A673 (cell line): ENCODE results near the gene CHCHD6. TPM values are rescaled to one million over a fixed set of nuclear protein-coding genes. Genes with fewer than 3 reads are reported as not detected.

ENCODE experiments used
- BruUV-seq: library from RNA; stranded (reverse); fragments of 400-500 nt; replicated peaks from 2 replicates; lab custom pipeline; 2021; lab: Mats Ljungman, UMichigan
- CTCF ChIA-PET: fragments of 300-600 bp; sonication (Branson Sonifier 250); formaldehyde crosslinking; loops from one replicate; lab custom pipeline; 2022; ENCODE audit warnings: antibody characterized with exemption; lab: Charles Lee
- POLR2A ChIA-PET: fragments of 300-600 bp; sonication (Branson Sonifier 250); formaldehyde crosslinking; loops from one replicate; lab custom pipeline; 2022; ENCODE audit warnings: antibody characterized with exemption; ENCODE audit not compliant: low non-redundant PET; lab: Charles Lee
- DNase-seq: peaks from one replicate; pipeline ENCODE4 v3.0.0-alpha.2; 2015; ENCODE audit warnings: low spot score
- H3K27ac ChIP-seq: fragments of 200-600 bp; sonication (generic); 2 replicates; pipeline ENCODE4 v1.5.1; 2016; ENCODE audit warnings: mixed run types, low read depth, mild to moderate bottlenecking, mixed read lengths, antibody characterized with exemption, low read length; ENCODE audit not compliant: poor library complexity, severe bottlenecking
- H3K27me3 ChIP-seq: fragments of 200-600 bp; sonication (generic); replicated peaks from 2 replicates; pipeline ENCODE4 v1.6.1; 2017; ENCODE audit warnings: mixed run types, low read depth, mild to moderate bottlenecking, mixed read lengths, antibody characterized with exemption, low read length; ENCODE audit not compliant: insufficient read depth, poor library complexity
- H3K36me3 ChIP-seq: fragments of 200-600 bp; sonication (generic); 2 replicates; pipeline ENCODE4 v1.6.1; 2016; ENCODE audit warnings: mixed run types, mild to moderate bottlenecking, mixed read lengths, antibody characterized with exemption, low read length; ENCODE audit not compliant: insufficient read depth, poor library complexity, severe bottlenecking
- H3K4me1 ChIP-seq: fragments of 200-600 bp; sonication (generic); 2 replicates; pipeline ENCODE4 v1.6.1; 2017; ENCODE audit warnings: mixed run types, mild to moderate bottlenecking, mixed read lengths, antibody characterized with exemption, low read length; ENCODE audit not compliant: insufficient read depth, poor library complexity, severe bottlenecking
- H3K4me3 ChIP-seq: fragments of 200-600 bp; sonication (generic); 2 replicates; pipeline ENCODE4 v1.5.1; 2016; ENCODE audit warnings: low read depth, mixed run types, mild to moderate bottlenecking, mixed read lengths, low read length; ENCODE audit not compliant: poor library complexity, severe bottlenecking
- H3K9me3 ChIP-seq: fragments of 200-600 bp; sonication (generic); 2 replicates; pipeline ENCODE4 v1.6.1; 2016; ENCODE audit warnings: mixed run types, low read depth, mild to moderate bottlenecking, mixed read lengths, antibody characterized with exemption, low read length; ENCODE audit not compliant: poor library complexity, severe bottlenecking
- EZH2 ChIP-seq: fragments of 200-600 bp; sonication (generic); IDR thresholded peaks from 2 replicates; pipeline ENCODE4 v1.6.1; 2017; ENCODE audit warnings: borderline replicate concordance, low read depth, mild to moderate bottlenecking, mixed read lengths, antibody characterized with exemption, low read length; ENCODE audit not compliant: poor library complexity, severe bottlenecking
- intact Hi-C: fragments of 100-400 bp; cut with micrococcal nuclease; formaldehyde crosslinking; loops from one replicate; pipeline ENCODE4 v1.10.0; 2022; ENCODE audit not compliant: unreplicated experiment
- total RNA-seq: library from RNA; stranded (reverse); gene quantifications from 2 replicates; pipeline ENCODE4 v1.2.3, GENCODE V29; 2021
- TF ChIP-seq, protein P1 (sequence below): fragments of 300-800, 200-600 bp; sonication (generic); conservative IDR thresholded peaks from 2 replicates; pipeline ENCODE4 v1.5.1; 2017; ENCODE audit warnings: low read depth, mild to moderate bottlenecking, antibody characterized with exemption, low read length, moderate library complexity, mixed read lengths

Gene CHCHD6
- total RNA-seq, 1 experiment from 2014 or later: 23.3 TPM

- DNase-seq: no peak
- Histone ChIP-seq H3K4me1 (no peaks in the 10 kb centered on the region), H3K36me3 (no peaks in the 10 kb centered on the region), H3K4me3 (no peak overlapping the region), H3K9me3 (no peaks in the 10 kb centered on the region), H3K27ac (no peak overlapping the region), H3K27me3 (peaks cover 16% of the 10 kb centered on the region)
- no peak for TF ChIP-seq EZH2
- TF ChIP-seq, protein P1, sequence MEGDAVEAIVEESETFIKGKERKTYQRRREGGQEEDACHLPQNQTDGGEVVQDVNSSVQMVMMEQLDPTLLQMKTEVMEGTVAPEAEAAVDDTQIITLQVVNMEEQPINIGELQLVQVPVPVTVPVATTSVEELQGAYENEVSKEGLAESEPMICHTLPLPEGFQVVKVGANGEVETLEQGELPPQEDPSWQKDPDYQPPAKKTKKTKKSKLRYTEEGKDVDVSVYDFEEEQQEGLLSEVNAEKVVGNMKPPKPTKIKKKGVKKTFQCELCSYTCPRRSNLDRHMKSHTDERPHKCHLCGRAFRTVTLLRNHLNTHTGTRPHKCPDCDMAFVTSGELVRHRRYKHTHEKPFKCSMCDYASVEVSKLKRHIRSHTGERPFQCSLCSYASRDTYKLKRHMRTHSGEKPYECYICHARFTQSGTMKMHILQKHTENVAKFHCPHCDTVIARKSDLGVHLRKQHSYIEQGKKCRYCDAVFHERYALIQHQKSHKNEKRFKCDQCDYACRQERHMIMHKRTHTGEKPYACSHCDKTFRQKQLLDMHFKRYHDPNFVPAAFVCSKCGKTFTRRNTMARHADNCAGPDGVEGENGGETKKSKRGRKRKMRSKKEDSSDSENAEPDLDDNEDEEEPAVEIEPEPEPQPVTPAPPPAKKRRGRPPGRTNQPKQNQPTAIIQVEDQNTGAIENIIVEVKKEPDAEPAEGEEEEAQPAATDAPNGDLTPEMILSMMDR: no peak
- intact Hi-C loops: no loop called here
- CTCF ChIA-PET: no interaction called here
- POLR2A ChIA-PET: no interaction called here
- BruUV-seq: no TSS peak
These were observed 12.3 kb upstream of the CHCHD6 start for GRCh38 chr3:126691765-126692164.

DNA sequence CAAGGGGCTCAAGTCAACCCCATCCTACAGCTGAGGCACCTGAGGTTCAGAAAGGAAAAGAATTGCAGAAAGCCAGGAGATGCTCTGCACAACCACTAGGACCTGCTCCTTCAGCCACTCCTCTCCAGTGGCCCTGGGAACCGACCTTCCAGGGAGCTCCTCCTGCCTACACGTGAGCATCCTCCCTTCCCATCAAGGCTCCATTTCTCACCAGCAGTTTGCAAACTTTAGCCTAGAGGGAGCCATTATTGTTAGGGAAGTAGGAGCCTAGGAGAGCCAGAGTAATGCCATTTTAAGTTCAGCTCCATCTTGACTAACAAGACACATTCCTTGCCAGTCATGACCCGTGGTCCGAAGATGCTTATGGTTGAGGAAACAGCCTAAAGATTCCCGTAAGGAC lies 11.2 kb upstream of the CHCHD6 start:
- no TSS peak for BruUV-seq
- no peak overlapping the region for H3K4me3 ChIP-seq
- H3K36me3 ChIP-seq: no peaks in the 10 kb centered on the region
- H3K9me3 ChIP-seq: no peaks in the 10 kb centered on the region
- peaks cover 16% of the 10 kb centered on the region for H3K27me3 ChIP-seq
- H3K4me1 ChIP-seq: no peaks in the 10 kb centered on the region
- intact Hi-C loops: no loop called here
- no peak for DNase-seq
- ChIA-PET POLR2A (no interaction called here), CTCF (no interaction called here)
- TF ChIP-seq, protein P1: no peak
- no peak for TF ChIP-seq EZH2
- no peak overlapping the region for H3K27ac ChIP-seq

DNA sequence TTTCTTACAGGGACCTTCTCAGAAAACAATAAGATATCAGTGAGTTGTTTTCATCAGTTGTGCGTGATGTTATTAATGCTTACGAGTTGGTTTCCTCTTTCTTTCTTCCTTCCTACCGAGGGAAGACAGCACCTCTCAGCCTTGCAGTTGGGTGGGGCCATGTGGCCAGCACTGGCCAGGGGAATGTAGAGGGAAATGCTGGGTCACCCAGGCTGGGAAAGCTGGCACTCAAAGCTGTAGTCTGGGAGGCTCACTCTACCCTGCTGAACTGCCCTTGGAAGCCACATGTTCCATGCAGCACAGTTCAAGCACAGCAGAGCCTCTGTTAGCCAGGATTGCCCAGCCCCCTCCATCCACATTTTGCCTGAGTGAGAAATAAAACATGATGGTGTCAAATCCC lies 10.1 kb upstream of the CHCHD6 start:
- intact Hi-C loops: no loop called here
- no peak overlapping the region for H3K27ac ChIP-seq
- ChIA-PET POLR2A (no interaction called here), CTCF (no interaction called here)
- BruUV-seq: no TSS peak
- peaks cover 16% of the 10 kb centered on the region for H3K27me3 ChIP-seq
- no peaks in the 10 kb centered on the region for H3K36me3 ChIP-seq
- no peaks in the 10 kb centered on the region for H3K4me1 ChIP-seq
- DNase-seq: no peak
- H3K9me3 ChIP-seq: no peaks in the 10 kb centered on the region
- no peak for TF ChIP-seq EZH2
- TF ChIP-seq, protein P1: no peak
- no peak overlapping the region for H3K4me3 ChIP-seq
